ENCODE results near the gene PLEKHA5. TPM values are rescaled to one million over a fixed set of nuclear protein-coding genes. Genes with fewer than 3 reads are reported as not detected.

The PLEKHA5 gene
- total and polyA plus RNA-seq, 2 of the 4 experiments (the other 2 are of a cell fraction) = 5.3 to 12.2 TPM

GRCh38 chr12:19245666-19246065 lies 116.1 kb downstream of the PLEKHA5 start:
- H3K4me2 ChIP-seq (ENCODE audit: low read depth, low read length) = no peak overlapping the region
- H3K23ac ChIP-seq (ENCODE audit: low read depth, low read length) = no peak overlapping the region
- H4K5ac ChIP-seq (ENCODE audit: low read depth, low read length) = no peak overlapping the region
- POLR2A ChIA-PET (ENCODE audit: unreplicated experiment) = no interaction called here
- no peaks in the 10 kb centered on the region for H3K27me3 ChIP-seq (ENCODE audit: control insufficient read depth, insufficient read depth, low read length)
- no peak overlapping the region for H2BK20ac ChIP-seq (ENCODE audit: low read depth, low read length)
- no peak overlapping the region for H3K4ac ChIP-seq (ENCODE audit: low read depth, low read length)
- H2AFZ ChIP-seq (replicated peaks; ENCODE audit: low read length, poor library complexity) = no peak overlapping the region
- H2AK5ac ChIP-seq (ENCODE audit: low read depth, low read length) = no peak overlapping the region
- ATAC-seq (ENCODE audit: low read depth) (no peak), DNase-seq (no peak)
- H3K36me3 ChIP-seq (ENCODE audit: control insufficient read depth, insufficient read depth, low read length) = 0 out of 2 replicates have a peak, but pooled peaks cover 1% of the 10 kb centered on the region
- CTCF ChIA-PET = interaction anchor here (1.2 kb wide), 1 partner anchor 8 kb away, joined by 8 read pairs; no protein-coding TSS in a partner anchor
- no CpG with 5 or more reads among the region's 7 CpGs for WGBS, 2 experiments (ENCODE audit: extremely low coverage in 2 of 2, insufficient read length in 1 of 2)
- H3K4me1 ChIP-seq (ENCODE audit: control insufficient read depth, insufficient read depth, low read length) = peaks cover 6% of the 10 kb centered on the region; the same call in 1 of the 2 replicates
- no peak overlapping the region for H2BK15ac ChIP-seq (ENCODE audit: low read depth, low read length)
- H3K9ac ChIP-seq (ENCODE audit: low read depth, low read length) = no peak overlapping the region
- BruUV-seq (replicated peaks) = no TSS peak
- in situ Hi-C loops (cut with MboI; ENCODE audit: low sequenced_read_pairs) = no loop called here
- no peak overlapping the region for H3K56ac ChIP-seq (ENCODE audit: extremely low read depth, insufficient read depth, low read length)
- H4K20me1 ChIP-seq (ENCODE audit: insufficient read depth, low read length) = no peaks in the 10 kb centered on the region
- dilution Hi-C loops (cut with HindIII; ENCODE audit: low sequenced_read_pairs, unreplicated experiment) = no loop called here
- intact Hi-C loops (cut with micrococcal nuclease) = no loop called here
- TF ChIP-seq CEBPB (IDR thresholded peaks at IDR 0.05; ENCODE audit: low read depth, low read length) (peak; percentile 63; the same call in 1 of the 2 replicates), CTCF (conservative IDR thresholded peaks at IDR 0.05; ENCODE audit: low read depth, low read length) (no peak)
- H2AK9ac ChIP-seq (replicated peaks; ENCODE audit: low read depth, low read length, poor library complexity) = no peak overlapping the region
- no peak overlapping the region for H2BK5ac ChIP-seq (ENCODE audit: low read depth, low read length, poor library complexity, severe bottlenecking)
- H4K8ac ChIP-seq (ENCODE audit: low read depth in 2 of 2, low read length in 2 of 2) = no peak overlapping the region
- H3K9me3 ChIP-seq (ENCODE audit: control insufficient read depth, insufficient read depth, low read length) = no peaks in the 10 kb centered on the region
- H3K9me1 ChIP-seq (ENCODE audit: insufficient read depth, low read length) = 0 out of 2 replicates have a peak, but pooled peaks cover 4% of the 10 kb centered on the region
- no peak overlapping the region for H3K14ac ChIP-seq (replicated peaks; ENCODE audit: low read depth, low read length)
- H4K91ac ChIP-seq (ENCODE audit: insufficient read depth, low read depth, low read length) = no peak overlapping the region
- H3K27ac ChIP-seq (ENCODE audit: insufficient read depth, low read length) = no peak overlapping the region
- H3K79me1 ChIP-seq (ENCODE audit: low read depth in 1 of 2, low read length in 2 of 2) = peaks cover 19 to 31% of the 10 kb centered on the region in 2 experiments
- H2BK120ac ChIP-seq (ENCODE audit: low read depth, low read length) = no peak overlapping the region
- no peak overlapping the region for H3K4me3 ChIP-seq (ENCODE audit: insufficient read depth, low read depth, low read length)
- H3K18ac ChIP-seq (ENCODE audit: low read depth, low read length) = no peak overlapping the region

Measured in IMR-90 (cell line).